ENCODE data around the gene SPTA1.
"Not testable (repeated sequence)": the region's sequence is repeated elsewhere in the genome, so short reads cannot be mapped to it uniquely, and the experiment has no call there.

Gene SPTA1

GRCh38 chr1:158686111-158687009 lies at the start of gene SPTA1:
Gene SPTA1, minus strand, starts transcription at chr1:158686715. Its CDS starts 198 bp downstream, at chr1:158686517.
- no peak for DNase-seq (ENCODE audit: low read depth in 2 of 2)

- DNase-seq (ENCODE audit: low read depth in 2 of 2): no peak
Observed at GRCh38 chr1:158735848-158736247, 49.3 kb upstream of the SPTA1 start.

GRCh38 chr1:158732524-158732923 lies 46.0 kb upstream of the SPTA1 start:
- no peak for DNase-seq (ENCODE audit: low read depth in 2 of 2)

DNA sequence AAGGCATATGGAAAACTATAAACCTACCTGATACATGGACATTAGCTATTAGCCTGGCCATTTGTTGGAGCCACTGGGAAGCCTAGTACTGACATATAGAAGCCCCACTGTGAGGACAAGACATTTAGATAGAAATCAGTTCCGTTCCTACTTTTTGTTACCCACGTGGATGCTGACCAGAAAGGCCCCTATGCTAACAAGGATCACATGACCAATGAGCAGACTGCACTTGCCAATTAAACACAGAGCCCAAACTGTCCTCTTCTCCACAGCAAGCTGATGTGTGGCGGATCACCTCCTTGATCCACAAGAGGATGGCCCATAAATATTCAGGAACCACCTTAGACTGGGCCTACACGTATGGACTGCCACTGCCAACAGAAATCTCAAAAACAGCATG lies 45.2 kb upstream of the SPTA1 start:
- no peak for DNase-seq (ENCODE audit: low read depth in 2 of 2)

DNA sequence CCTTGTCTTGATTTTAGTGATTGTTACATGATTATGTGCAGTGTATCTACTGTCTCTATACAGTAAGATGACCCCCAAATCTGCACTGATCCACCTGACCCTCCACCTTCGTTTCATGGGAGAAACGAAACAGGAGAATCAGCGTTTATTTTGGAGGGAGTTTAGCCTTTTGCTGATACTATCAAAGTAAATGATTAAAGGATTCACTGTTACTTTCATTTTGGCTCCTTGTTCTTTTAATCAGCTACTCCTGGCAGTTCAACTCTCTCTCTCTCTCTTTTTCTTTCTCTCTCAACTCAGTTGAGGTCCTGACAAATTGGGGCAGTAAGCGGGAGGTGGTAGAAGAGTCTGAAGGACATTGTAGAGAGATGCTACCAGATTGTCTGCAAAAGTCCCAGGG lies 43.9 kb upstream of the SPTA1 start:
- DNase-seq (ENCODE audit: low read depth in 2 of 2): no peak

- no peak for DNase-seq (ENCODE audit: low read depth in 2 of 2)
Observed at GRCh38 chr1:158728510-158729225, 42.2 kb upstream of the SPTA1 start.

DNA sequence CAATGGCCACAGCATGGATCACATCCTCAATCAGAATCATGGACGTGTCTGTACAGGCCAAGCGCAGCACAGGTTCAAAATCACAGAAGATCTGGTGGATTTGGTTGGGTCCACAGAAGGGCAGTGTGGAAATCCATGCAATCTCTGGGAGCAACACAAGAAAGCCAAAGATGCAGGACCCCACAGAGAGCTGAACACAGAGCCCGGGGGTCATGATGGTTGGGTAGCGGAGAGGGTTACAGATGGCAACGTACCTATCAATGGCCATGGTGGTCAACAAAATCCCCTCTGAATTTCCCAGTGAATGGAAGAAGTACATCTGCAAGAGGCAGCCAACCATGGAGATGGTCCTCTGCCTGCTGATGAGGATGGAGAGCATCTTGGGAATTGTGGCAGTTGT lies 37.9 kb upstream of the SPTA1 start:
- DNase-seq (ENCODE audit: low read depth in 2 of 2): no peak

DNA sequence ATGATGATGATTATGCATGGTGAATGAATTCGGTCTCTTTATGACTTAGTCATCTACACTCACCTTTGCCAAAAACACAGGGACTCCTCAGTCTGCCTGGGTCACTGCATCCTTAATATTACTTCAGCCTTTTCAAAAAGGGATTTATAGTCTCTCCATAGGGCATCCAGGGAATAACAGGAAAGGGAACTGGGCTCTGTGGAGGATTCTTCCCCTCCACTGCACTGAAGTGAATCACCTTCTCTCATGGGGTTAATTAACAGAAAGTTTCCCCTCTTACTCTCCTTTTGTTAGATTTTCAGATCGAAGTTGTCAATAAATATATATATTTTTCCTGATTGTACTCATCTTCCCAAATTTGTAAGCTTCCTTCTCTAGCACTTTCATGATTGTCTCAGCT lies 34.1 kb upstream of the SPTA1 start, which contains the start of gene OR6K3:
Gene OR6K3, minus strand, starts transcription at position 101 of the 400 bp plus-strand sequence. CDS start 2,605 bp downstream, outside the sequence.
- DNase-seq (ENCODE audit: low read depth in 2 of 2): no peak

DNA sequence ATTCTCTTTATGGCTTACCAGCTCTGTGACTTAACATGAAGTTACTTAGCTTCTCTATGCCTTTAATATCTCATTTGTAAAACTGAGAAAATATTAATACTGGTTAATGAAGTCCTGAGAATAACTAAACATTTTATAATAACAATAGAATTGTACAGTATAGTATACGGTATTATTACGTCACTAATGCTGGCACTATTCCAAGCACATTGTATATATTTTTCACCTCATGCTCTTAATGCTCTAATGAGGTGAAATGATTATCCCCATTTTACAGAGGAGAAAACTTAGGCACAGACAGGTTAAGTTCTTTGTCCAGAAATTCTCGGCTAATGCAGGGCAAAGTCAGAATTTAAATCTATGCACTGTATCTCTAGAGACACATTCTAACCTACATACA lies 33.1 kb upstream of the SPTA1 start:
- no peak for DNase-seq (ENCODE audit: low read depth in 2 of 2)

DNA sequence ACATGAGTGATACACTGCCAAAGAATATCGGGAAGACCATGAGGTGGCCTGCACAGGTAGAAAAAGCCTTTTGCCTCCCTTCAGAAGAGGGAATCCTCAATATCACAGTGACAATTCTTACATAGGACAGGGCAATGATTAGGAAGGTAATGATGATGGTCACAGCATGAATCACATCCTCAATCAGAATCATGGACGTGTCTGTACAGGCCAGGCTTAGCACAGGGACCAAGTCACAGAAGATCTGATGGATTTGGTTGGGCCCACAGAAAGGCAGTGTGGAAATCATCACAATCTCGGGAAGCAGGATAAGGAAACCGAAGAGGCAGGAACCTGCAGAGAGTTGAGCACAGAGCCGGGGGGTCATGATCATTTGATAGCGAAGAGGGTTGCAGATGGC lies 30.8 kb upstream of the SPTA1 start:
- DNase-seq (ENCODE audit: low read depth in 2 of 2): no peak

DNA sequence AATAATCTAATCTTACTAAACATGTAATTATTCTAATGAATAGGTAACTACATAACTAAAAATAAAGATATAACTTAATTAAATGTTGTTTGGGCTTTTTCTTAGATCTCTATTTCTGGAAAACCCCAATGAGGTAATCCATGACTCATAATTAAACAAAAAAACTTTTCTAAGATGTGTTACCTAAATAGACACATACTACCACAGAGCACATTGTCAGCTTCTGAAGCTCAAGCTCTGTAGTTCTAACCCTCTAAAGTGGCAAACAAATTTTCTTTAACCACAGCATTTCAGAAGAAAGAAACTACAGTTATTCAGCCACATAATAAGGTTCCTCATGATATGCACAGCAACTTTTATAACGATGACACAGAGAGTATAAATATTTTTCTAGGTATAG lies 29.8 kb upstream of the SPTA1 start:
- DNase-seq (ENCODE audit: low read depth in 2 of 2): no peak

DNA sequence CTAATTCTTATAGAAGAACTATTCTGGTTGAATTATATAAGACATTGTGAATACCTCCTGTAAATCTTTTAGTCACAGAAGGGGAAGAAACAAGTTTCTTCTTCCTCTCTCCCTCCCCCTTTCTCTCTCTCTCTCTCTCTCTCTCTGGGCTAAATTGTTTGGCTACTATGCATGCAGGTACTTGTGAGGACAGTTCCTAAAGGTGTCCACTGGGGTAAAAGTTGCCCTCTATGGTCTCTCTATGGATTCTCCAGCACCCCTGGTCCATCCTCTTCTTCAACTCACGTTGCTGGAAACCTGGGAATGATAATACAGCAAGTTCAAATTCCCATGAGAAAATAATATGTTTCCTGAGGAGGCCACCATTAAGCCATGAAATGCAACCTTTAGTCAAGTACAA lies 28.2 kb upstream of the SPTA1 start:
- no peak for DNase-seq (ENCODE audit: low read depth in 2 of 2)

GRCh38 chr1:158711098-158711497 lies 24.6 kb upstream of the SPTA1 start:
- DNase-seq (ENCODE audit: low read depth in 2 of 2): no peak

DNA sequence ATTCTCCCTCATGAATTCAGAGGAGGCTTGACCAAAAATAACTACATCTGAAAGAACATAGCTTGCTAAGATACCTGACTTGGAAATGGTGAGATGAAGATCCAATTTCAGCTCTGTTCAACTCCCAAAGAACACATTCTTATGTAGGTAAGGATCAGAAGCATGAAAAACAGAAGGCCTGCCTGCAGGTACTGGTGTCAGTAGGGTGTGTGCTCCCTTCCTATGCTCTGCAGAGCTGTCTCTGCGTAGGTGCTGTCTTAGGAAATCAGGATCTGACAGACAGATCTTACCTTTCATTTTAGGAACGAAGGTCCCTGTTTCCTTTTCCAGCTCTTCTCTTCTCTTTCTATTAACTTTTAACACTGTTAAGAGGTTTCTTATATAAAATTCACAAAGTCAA lies 19.6 kb upstream of the SPTA1 start:
- DNase-seq (ENCODE audit: low read depth in 2 of 2): no peak

GRCh38 chr1:158700552-158700951 lies 14.0 kb upstream of the SPTA1 start, which contains the start of gene OR6K2:
Gene OR6K2, minus strand, starts transcription at chr1:158700652. Its CDS starts 0 bp downstream, at chr1:158700652.
- DNase-seq (ENCODE audit: low read depth in 2 of 2): no peak

- DNase-seq (ENCODE audit: low read depth in 2 of 2): no peak
Observed at GRCh38 chr1:158694596-158694995, 8.1 kb upstream of the SPTA1 start.

DNA sequence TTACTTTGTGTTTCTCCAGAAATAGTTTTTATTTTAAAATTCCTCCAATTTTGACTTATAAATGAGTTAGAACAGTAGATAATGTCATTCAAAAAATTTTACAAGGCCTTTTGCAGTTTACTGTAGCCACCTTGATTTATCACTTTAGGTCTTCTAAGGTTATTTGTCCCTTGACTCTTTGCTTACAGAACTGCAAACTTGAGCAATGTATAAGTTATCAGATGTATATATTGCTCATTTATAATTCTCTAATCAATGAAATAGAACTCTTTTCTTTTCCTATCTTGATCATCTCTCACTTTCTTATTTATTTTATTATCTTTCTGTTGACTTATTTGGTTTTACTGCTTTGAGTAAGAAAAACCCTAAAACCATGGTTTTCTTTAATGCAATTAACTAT lies 5.8 kb upstream of the SPTA1 start:
- no peak for DNase-seq (ENCODE audit: low read depth in 2 of 2)

- no peak for DNase-seq (ENCODE audit: low read depth in 2 of 2)
Observed at GRCh38 chr1:158691907-158692306, 5.4 kb upstream of the SPTA1 start.

- not testable (repeated sequence) for DNase-seq (ENCODE audit: low read depth in 2 of 2)
Observed at GRCh38 chr1:158691149-158691548, 4.6 kb upstream of the SPTA1 start.

DNA sequence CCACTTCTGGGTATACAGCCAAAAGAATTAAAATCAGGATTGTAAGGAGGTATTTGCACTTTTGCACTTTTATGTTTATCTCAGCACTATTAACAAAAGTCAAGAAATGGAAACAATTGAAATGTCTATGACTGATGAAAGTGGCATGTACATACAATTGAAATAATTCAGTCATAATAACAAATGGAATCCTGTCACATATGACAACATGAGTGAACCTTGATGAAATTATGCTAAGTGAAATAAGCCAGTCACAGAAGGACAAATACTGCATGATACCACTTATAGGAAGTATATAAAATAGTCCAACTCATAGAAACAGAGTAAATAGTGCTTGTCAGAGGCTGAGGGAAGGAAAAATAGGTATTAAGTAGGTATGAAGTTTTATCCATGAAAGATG lies 3.4 kb upstream of the SPTA1 start:
- DNase-seq (ENCODE audit: low read depth in 2 of 2): no peak

GRCh38 chr1:158689110-158689509 lies 2.6 kb upstream of the SPTA1 start:
- DNase-seq (ENCODE audit: low read depth in 2 of 2): no peak

DNA sequence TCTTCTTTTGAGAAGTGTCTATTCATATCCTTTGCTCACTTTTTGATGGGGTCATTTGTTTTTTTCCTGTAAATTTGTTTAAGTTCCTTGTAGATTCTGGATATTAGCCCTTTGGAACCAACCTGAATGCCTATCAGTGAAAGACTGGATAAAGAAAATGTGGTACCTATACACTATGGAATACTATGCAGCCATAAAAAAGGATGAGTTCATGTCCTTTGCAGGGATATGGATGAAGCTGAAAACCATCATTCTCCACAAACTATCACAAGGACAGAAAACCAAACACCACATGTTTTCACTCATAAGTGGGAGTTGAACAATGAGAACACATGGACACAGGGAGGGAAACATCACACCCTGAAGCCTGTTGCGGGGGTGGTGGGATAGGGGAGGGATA lies 1.8 kb upstream of the SPTA1 start:
- not testable (repeated sequence) for DNase-seq (ENCODE audit: low read depth in 2 of 2)

- no peak for DNase-seq (ENCODE audit: low read depth in 2 of 2)
Observed at GRCh38 chr1:158687037-158687436, 522 bp upstream of the SPTA1 start.
